IPS DF 19.7 (cell line): ENCODE results near the gene PSD2.
"Not testable (repeated sequence)": the region's sequence is repeated elsewhere in the genome, so short reads cannot be mapped to it uniquely, and the experiment has no call there.

Source experiments
- DNase-seq: peaks from one replicate; pipeline ENCODE4 v3.0.0-alpha.2; 2013; ENCODE audit warnings: low read depth, low spot score

The PSD2 gene

DNA sequence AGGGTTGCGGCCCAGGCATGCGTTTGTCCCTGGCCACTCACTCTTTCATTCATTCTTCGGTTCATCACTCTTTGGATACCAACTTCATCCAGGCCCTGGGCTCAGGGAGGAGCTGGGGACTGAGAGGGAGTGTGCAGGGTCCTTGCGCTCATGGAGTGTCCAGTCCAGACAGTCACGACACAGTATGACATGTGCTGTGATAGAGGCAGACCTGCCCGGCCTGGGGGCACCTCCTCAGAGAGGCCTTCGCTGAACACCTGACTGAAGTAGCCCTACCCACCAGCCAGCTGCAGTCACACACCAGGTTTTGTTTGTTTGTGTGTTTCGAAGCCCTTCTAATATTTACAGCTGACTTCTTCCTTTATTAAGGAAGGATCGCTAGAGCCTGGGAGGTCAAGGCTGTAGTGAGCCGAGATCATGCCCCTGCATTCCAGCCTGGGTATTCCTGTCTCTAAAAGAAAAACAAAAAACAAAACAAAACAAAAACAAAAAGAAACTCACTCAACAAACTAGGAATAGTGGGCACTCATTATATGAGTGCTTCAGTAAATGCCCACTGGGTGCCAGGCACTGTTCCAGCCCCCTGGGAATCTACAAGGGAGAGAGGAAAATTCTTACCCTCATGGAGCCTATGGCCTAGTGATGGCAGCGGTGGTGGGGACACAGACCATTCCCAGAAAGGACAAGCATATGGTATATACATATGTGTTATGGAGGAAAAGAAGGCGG is 6.3 kb upstream of the PSD2 start:
- DNase-seq = no peak

DNA sequence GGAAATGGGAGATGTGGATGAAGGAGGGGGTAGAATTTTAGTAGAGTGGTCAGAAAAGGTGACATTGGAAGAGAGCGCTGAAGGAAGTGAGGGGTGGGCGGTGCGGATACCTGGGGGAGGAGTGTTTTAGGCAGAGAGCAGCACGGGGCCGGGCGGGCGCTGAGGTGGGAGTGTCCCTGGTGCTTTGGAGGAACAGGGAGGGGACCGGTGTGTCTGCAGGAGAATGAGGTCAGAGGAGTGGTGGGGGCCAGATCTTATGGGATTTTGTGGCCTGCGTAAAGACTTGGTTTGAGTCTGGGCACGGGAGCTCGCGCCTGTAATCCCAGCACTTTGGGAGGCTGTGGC is 5.8 kb upstream of the PSD2 start:
- no peak for DNase-seq

GRCh38 chr5:139792218-139792617 is 3.4 kb upstream of the PSD2 start:
- no peak for DNase-seq

- DNase-seq = not testable (repeated sequence)
These were observed 3.0 kb upstream of the PSD2 start for GRCh38 chr5:139792655-139793054.

GRCh38 chr5:139794067-139794846 is 1.4 kb upstream of the PSD2 start:
- DNase-seq = no peak

GRCh38 chr5:139796061-139796806 is 626 bp downstream of the PSD2 start:
- no peak for DNase-seq

- no peak for DNase-seq
These were observed 1.7 kb downstream of the PSD2 start for GRCh38 chr5:139797335-139797734.

DNA sequence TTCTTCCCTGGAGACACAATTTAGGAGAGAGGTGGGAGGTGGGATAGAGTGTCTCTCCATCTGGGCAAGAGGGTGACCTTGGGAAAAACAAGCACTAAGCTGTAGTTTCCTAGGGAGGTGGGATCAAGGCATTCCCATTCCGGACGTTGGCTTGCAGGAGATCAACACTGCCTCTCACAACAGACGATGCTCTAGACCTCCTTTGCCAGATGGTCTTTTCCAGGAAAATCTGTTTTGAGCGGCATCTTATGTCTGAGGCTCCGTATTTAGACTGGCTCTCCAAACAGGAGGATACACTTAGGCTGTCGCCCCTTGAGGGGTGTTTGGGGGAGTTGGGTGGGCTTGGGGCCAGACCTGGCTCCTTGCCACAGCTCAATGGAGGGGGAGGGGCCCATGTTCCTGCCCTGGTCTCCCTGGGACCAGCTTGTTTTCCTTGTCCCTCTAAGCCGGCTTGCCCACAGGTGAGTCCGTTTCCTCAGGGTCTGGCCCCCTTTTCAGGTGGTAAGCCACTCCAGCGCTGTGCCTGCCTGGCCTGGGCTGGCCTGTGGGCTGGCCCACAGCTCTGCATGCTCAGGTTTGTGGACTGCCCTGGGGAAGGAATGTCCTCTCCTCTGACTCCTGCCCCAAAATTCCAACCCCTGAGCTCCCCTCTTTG is 2.4 kb downstream of the PSD2 start:
- DNase-seq = no peak

DNA sequence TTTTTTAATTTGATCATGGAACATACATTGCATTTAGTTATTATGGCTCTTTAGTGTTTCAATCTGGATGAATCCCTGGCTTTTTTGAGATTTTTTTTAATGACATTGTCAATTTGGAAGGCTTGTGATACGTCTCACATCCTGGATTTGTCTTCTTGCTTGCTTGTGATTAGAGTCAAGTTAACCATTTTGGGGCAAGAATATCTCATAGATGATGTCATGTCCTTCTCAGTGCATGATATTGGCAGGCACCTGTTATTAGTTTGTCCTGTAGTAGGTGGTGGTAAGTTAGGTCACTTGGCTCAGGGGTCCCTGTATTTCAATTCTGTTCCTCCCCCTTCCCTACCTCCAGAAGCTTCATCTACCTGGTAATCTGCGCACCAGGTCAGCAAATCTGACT is 3.3 kb downstream of the PSD2 start:
- no peak for DNase-seq

- DNase-seq = no peak
These were observed 3.8 kb downstream of the PSD2 start for GRCh38 chr5:139799359-139799758.

DNA sequence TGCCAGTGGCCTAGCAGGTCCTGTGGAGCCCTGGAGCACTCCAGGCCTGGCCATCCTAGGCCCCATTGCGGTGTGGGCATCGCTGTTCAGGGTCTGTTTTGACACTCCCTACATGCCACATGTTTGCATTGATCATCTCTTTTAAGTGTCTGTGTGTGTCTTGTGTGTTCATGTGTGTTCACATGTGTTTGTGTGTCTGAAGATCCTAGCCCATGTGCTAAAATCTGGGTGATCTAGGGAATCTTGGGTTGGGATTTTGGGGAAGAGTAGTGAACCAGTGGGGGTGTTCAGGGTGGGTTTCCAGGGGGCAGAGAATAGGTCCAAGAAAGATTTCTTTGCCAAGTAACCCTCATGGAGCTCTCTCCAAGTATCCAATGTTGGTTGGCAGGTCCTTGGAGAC is 8.4 kb downstream of the PSD2 start:
- DNase-seq = no peak

DNA sequence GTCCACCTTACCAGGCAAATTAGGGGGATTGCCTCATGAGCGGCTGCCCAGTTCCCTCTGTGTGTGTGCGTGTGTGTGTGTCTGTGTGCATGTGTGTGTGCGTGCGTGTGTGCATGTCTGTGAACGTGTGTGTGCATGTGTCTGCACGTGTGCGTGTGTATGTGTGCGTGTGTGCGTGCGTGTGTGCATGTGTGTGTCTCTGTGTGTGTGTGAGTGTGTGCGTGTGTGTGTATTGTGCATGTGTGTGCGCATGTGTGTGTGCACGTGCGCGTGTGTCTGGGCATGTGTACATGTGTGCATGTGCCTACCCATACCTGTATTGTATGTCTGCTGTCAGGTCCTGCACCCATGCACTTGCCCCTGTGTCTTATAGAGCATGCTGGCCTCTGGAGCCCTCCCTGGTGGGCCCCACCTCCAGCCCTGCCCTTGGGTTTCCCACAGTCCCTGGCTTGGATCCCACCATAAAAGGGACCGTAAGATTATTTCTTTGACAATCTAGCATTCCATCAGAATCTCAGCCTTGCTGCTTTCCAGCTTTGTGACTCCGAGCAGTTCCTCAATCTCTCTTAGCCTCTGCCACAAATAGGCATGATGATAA is 9.3 kb downstream of the PSD2 start:
- DNase-seq = no peak

DNA sequence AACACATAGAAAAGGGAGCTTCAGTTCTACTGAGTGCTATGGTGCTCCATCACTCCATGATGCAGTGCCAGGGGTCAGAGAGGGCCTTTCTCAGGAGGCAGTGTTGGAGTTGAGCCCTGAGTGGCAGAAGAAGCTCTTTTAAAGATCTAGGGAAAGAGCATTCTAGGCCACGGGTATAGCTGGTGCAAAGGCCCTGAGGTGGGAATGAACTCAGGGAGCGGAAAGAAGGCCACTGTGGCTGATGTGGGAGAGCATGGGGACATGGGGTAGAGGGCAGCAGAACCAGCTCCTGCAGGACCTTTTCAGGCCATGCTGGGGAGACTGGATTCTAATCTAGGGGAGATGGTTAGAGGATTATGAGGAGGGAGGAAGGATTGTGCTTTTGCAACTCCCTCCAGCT is 9.9 kb downstream of the PSD2 start:
- no peak for DNase-seq

DNA sequence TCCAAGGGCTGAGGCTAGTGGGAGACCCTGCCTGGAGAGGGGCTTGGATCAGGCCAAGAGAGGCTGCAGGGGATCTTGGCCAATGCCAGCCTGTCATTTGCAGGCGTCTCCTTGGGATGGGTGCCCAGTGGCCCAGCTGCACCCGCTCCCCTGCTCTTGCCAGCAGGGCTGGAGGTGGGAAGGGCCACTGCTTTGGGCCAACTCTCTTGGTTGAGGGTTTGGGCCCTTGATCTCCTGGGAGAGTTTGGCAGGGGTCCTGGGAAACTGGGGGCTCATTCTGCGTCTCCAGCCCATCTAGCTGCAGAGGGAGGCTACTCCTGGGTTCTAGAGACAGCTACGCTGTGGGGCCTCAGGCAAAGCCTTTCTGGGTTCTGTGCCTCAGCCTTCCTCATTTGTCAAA is 10.5 kb downstream of the PSD2 start:
- DNase-seq = no peak

- no peak for DNase-seq
These were observed 11.4 kb downstream of the PSD2 start for GRCh38 chr5:139806726-139807646.

- no peak for DNase-seq
These were observed 12.0 kb downstream of the PSD2 start for GRCh38 chr5:139807647-139808030.

- no peak for DNase-seq
These were observed 13.1 kb downstream of the PSD2 start for GRCh38 chr5:139808481-139809330.

DNA sequence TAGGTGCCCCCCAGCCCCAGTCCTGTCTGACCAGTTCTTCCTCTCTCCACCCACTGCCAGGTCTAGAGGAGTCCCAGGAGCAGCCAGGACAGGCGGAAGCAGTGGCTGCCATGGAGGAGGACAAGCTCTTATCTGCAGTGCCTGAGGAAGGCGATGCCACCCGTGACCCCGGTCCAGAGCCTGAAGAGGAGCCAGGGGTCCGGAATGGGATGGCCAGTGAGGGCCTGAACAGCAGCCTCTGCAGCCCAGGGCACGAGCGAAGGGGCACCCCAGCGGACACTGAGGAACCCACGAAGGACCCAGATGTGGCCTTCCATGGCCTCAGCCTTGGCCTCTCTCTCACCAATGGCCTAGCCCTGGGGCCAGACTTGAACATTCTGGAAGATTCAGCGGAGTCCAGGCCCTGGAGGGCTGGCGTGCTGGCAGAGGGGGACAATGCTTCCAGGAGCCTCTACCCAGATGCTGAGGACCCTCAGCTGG is 13.8 kb downstream of the PSD2 start:
- DNase-seq = no peak
